ENCODE data around the gene PLK3.
"Not testable (repeated sequence)": the region's sequence is repeated elsewhere in the genome, so short reads cannot be mapped to it uniquely, and the experiment has no call there.

PLK3 gene

GRCh38 chr1:44808938-44809917 lies 9.1 kb downstream of the PLK3 start:
- DNase-seq (ENCODE audit: low read depth in 2 of 2) = peak; percentile 74 to 84

- DNase-seq (ENCODE audit: low read depth in 2 of 2) = no peak
Observed at GRCh38 chr1:44810101-44810761, 10.1 kb downstream of the PLK3 start.

- DNase-seq (ENCODE audit: low read depth in 2 of 2) = not testable (repeated sequence)
Observed at GRCh38 chr1:44810762-44811105, 10.6 kb downstream of the PLK3 start.

- DNase-seq (ENCODE audit: low read depth in 2 of 2) = no peak
Observed at GRCh38 chr1:44811234-44811633, 11.1 kb downstream of the PLK3 start.

GRCh38 chr1:44812822-44813543 lies 12.8 kb downstream of the PLK3 start:
- DNase-seq (ENCODE audit: low read depth in 2 of 2) = no peak

GRCh38 chr1:44815926-44816325 lies 15.7 kb downstream of the PLK3 start:
- DNase-seq (ENCODE audit: low read depth in 2 of 2) = not testable (repeated sequence)

- DNase-seq (ENCODE audit: low read depth in 2 of 2) = no peak
Observed at GRCh38 chr1:44817307-44817706, 17.1 kb downstream of the PLK3 start.

GRCh38 chr1:44817771-44818495 lies 17.8 kb downstream of the PLK3 start:
- no peak for DNase-seq (ENCODE audit: low read depth in 2 of 2)

- no peak for DNase-seq (ENCODE audit: low read depth in 2 of 2)
Observed at GRCh38 chr1:44819196-44819607, 19.0 kb downstream of the PLK3 start.

- DNase-seq (ENCODE audit: low read depth in 2 of 2) = peak; percentile 67 to 70
Observed at GRCh38 chr1:44819608-44820327, 19.6 kb downstream of the PLK3 start.

GRCh38 chr1:44820328-44821239 lies 20.4 kb downstream of the PLK3 start:
- DNase-seq (ENCODE audit: low read depth in 2 of 2) = no peak

- DNase-seq (ENCODE audit: low read depth in 2 of 2) = no peak
Observed at GRCh38 chr1:44821240-44821715, 21.1 kb downstream of the PLK3 start.

GRCh38 chr1:44822131-44822701 lies 22.0 kb downstream of the PLK3 start:
- DNase-seq (ENCODE audit: low read depth in 2 of 2) = no peak

GRCh38 chr1:44822981-44823451 lies 22.8 kb downstream of the PLK3 start:
- DNase-seq (ENCODE audit: low read depth in 2 of 2) = no peak

GRCh38 chr1:44824392-44824791 lies 24.2 kb downstream of the PLK3 start:
- DNase-seq (ENCODE audit: low read depth in 2 of 2) = not testable (repeated sequence)

- DNase-seq (ENCODE audit: low read depth in 2 of 2) = no peak
Observed at GRCh38 chr1:44826375-44827196, 26.4 kb downstream of the PLK3 start.

GRCh38 chr1:44827197-44828002 lies 27.2 kb downstream of the PLK3 start:
- no peak for DNase-seq (ENCODE audit: low read depth in 2 of 2)
